HEK293 (cell line): Measurements from ENCODE around the gene FXYD3.

Source experiments
- TF ChIP-seq, protein P1 (sequence below): fragments of 450-650 bp; formaldehyde crosslinking; IDR thresholded peaks from 2 replicates; pipeline ENCODE4 v1.5.1; 2016; ENCODE audit warnings: missing biosample characterization, missing genetic modification characterization, low read depth
- TF ChIP-seq, protein P2 (sequence below): fragments of 450-650 bp; formaldehyde crosslinking; IDR thresholded peaks from 2 replicates; pipeline ENCODE4 v1.5.1; 2016; ENCODE audit warnings: missing biosample characterization, missing genetic modification characterization

DNA sequence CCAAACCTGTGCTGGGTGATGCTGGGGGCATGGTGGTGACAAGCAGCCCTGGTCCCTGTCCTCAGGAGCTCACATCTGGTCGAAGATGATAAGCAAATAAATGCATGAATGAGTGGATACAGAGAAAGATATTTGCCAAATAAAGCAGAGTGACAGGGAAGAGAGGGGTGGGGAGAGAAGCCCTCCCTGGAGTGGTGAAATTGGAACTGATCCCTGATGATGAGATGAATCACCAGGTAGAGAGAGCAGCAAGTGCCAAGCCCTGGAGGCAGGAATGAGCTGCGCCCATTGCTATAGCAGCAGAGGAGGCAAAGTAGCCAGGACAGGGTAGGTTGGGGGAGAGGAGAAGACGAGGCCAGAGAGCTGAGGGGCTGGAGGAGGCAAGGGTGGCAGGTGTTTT is 52.6 kb downstream of the FXYD3 start:
- TF ChIP-seq, protein P1, sequence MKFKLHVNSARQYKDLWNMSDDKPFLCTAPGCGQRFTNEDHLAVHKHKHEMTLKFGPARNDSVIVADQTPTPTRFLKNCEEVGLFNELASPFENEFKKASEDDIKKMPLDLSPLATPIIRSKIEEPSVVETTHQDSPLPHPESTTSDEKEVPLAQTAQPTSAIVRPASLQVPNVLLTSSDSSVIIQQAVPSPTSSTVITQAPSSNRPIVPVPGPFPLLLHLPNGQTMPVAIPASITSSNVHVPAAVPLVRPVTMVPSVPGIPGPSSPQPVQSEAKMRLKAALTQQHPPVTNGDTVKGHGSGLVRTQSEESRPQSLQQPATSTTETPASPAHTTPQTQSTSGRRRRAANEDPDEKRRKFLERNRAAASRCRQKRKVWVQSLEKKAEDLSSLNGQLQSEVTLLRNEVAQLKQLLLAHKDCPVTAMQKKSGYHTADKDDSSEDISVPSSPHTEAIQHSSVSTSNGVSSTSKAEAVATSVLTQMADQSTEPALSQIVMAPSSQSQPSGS (tag by site-specific recombination), result no peak
- TF ChIP-seq, protein P2, sequence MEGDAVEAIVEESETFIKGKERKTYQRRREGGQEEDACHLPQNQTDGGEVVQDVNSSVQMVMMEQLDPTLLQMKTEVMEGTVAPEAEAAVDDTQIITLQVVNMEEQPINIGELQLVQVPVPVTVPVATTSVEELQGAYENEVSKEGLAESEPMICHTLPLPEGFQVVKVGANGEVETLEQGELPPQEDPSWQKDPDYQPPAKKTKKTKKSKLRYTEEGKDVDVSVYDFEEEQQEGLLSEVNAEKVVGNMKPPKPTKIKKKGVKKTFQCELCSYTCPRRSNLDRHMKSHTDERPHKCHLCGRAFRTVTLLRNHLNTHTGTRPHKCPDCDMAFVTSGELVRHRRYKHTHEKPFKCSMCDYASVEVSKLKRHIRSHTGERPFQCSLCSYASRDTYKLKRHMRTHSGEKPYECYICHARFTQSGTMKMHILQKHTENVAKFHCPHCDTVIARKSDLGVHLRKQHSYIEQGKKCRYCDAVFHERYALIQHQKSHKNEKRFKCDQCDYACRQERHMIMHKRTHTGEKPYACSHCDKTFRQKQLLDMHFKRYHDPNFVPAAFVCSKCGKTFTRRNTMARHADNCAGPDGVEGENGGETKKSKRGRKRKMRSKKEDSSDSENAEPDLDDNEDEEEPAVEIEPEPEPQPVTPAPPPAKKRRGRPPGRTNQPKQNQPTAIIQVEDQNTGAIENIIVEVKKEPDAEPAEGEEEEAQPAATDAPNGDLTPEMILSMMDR (tag by site-specific recombination), result no peak
